ENCODE results near the gene KLLN. TPM values are rescaled to one million over a fixed set of nuclear protein-coding genes. Genes with fewer than 3 reads are reported as not detected.
A peak's percentile ranks its signal among the peaks of the same experiment; 100 is the strongest.
"Not testable (repeated sequence)": the region's sequence is repeated elsewhere in the genome, so short reads cannot be mapped to it uniquely, and the experiment has no call there.

KLLN gene
- total RNA-seq = under 1 TPM; 0.22 to 0.43 (median 0.35) TPM
- under 1 TPM; 0.07 to 0.96 (median 0.14) TPM for polyA plus RNA-seq
- long read RNA-seq, donor 1, full-length matches to known transcripts = 1 of 1 reads
- long read RNA-seq, donor 1, partial matches to known transcripts = 0 of 1 reads
- long read RNA-seq, donor 1, other reads (novel, unspliced or antisense) = 0 of 1 reads
- long read RNA-seq, donor 2 = 0 reads

GRCh38 chr10:87863053-87863943, at the start of gene KLLN, which contains the start of gene PTEN:
TSS of gene KLLN (minus strand) at chr10:87863533. CDS start at chr10:87862487, 1,046 bp downstream.
TSS of gene PTEN (plus strand) at chr10:87863625. CDS start at chr10:87864470, 845 bp downstream.
- H3K4me3 ChIP-seq = peak within 1 kb of the TSS; percentile 77
- peak; percentile 70 to 76 (median 74) for ATAC-seq
- peak; percentile 90 to 95 for DNase-seq
- no peak for TF ChIP-seq CTCF (IDR thresholded peaks at IDR 0.05)
- intact Hi-C loops (cut with DNase I) = loop anchor here (5.0 to 10.0 kb wide), 6 partner anchors 94 to 524 kb away; no protein-coding TSS in a partner anchor
- peaks cover 4% of the 10 kb centered on the region for H3K4me1 ChIP-seq
- no peaks in the 10 kb centered on the region for H3K36me3 ChIP-seq (ENCODE audit: insufficient read depth in 1 of 2, low read depth in 1 of 2)
- 0 to 1% (median 1%) methylated on average over 51 to 87 of the region's 89 CpGs for WGBS, 3 donors
- H3K27me3 ChIP-seq (ENCODE audit: insufficient read depth in 3 of 3, low read length in 2 of 3) = no peaks in the 10 kb centered on the region
- H3K27ac ChIP-seq = peak within 1 kb of the TSS; percentile 94
- no peaks in the 10 kb centered on the region for H3K9me3 ChIP-seq

- H3K27me3 ChIP-seq (ENCODE audit: insufficient read depth in 3 of 3, low read length in 2 of 3); DNase-seq; H3K4me3 ChIP-seq; H3K4me1 ChIP-seq; intact Hi-C loops (cut with DNase I); H3K36me3 ChIP-seq (ENCODE audit: insufficient read depth in 1 of 2, low read depth in 1 of 2); ATAC-seq; H3K27ac ChIP-seq: not testable (repeated sequence)
- WGBS, 3 donors = 96 to 99% (median 97%) methylated on average over 8 of the region's 8 CpGs
- H3K9me3 ChIP-seq = peaks cover 14% of the 10 kb centered on the region
Measured at GRCh38 chr10:87903396-87903795, 40.1 kb upstream of the KLLN start.

GRCh38 chr10:87897957-87898356, 34.6 kb upstream of the KLLN start:
- DNase-seq; intact Hi-C loops (cut with DNase I): not testable (repeated sequence)

GRCh38 chr10:87896216-87896615, 32.9 kb upstream of the KLLN start:
- no peak overlapping the region for H3K4me3 ChIP-seq
- H3K36me3 ChIP-seq (ENCODE audit: insufficient read depth in 1 of 2, low read depth in 1 of 2) = peaks cover 0 to 19% of the 10 kb centered on the region in 2 donors
- DNase-seq = no peak
- no peak overlapping the region for H3K27ac ChIP-seq
- no peaks in the 10 kb centered on the region for H3K27me3 ChIP-seq (ENCODE audit: insufficient read depth in 3 of 3, low read length in 2 of 3)
- H3K9me3 ChIP-seq = peaks cover 8% of the 10 kb centered on the region
- ATAC-seq = peak in 2 of 4 donors; percentile 35 to 56
- no peak for TF ChIP-seq CTCF (IDR thresholded peaks at IDR 0.05)
- H3K4me1 ChIP-seq = peaks cover 27% of the 10 kb centered on the region
- 25 to 48% (median 31%) methylated on average over 2 of the region's 2 CpGs for WGBS, 3 donors
- intact Hi-C loops (cut with DNase I) = no loop called here

More at GRCh38 chr10:87897957-87898356, 34.6 kb upstream of the KLLN start:
- H3K9me3 ChIP-seq; H3K4me3 ChIP-seq; H3K27ac ChIP-seq; H3K27me3 ChIP-seq (ENCODE audit: insufficient read depth in 3 of 3, low read length in 2 of 3); ATAC-seq: not testable (repeated sequence)
- WGBS, 3 donors = 95 to 97% (median 97%) methylated on average over 8 of the region's 8 CpGs
- Histone ChIP-seq H3K4me1 (peaks cover 27% of the 10 kb centered on the region), H3K36me3 (ENCODE audit: insufficient read depth in 1 of 2, low read depth in 1 of 2) (peaks cover 0 to 19% of the 10 kb centered on the region in 2 donors)

GRCh38 chr10:87895430-87895829, 32.1 kb upstream of the KLLN start:
- peaks cover 0 to 19% of the 10 kb centered on the region in 2 donors for H3K36me3 ChIP-seq (ENCODE audit: insufficient read depth in 1 of 2, low read depth in 1 of 2)
- H3K4me1 ChIP-seq = peaks cover 27% of the 10 kb centered on the region
- H3K4me3 ChIP-seq = no peak overlapping the region
- no peak for DNase-seq
- ATAC-seq = peak in 3 of 4 donors; percentile 69 to 77 (median 71)
- intact Hi-C loops (cut with DNase I) = no loop called here
- no peaks in the 10 kb centered on the region for H3K27me3 ChIP-seq (ENCODE audit: insufficient read depth in 3 of 3, low read length in 2 of 3)
- peak overlapping the region; percentile 12 for H3K27ac ChIP-seq
- peaks cover 8% of the 10 kb centered on the region for H3K9me3 ChIP-seq
- no peak for TF ChIP-seq CTCF (IDR thresholded peaks at IDR 0.05)
- 55 to 77% (median 72%) methylated on average over 1 of the region's 1 CpG for WGBS, 3 donors

Measured in psoas muscle (tissue), 8 donors.